Measurements from ENCODE around the gene TSPAN9. TPM values are rescaled to one million over a fixed set of nuclear protein-coding genes. Genes with fewer than 3 reads are reported as not detected.

The TSPAN9 gene
- total RNA-seq, 1 experiment from 2014 or later = 13.2 TPM

DNA sequence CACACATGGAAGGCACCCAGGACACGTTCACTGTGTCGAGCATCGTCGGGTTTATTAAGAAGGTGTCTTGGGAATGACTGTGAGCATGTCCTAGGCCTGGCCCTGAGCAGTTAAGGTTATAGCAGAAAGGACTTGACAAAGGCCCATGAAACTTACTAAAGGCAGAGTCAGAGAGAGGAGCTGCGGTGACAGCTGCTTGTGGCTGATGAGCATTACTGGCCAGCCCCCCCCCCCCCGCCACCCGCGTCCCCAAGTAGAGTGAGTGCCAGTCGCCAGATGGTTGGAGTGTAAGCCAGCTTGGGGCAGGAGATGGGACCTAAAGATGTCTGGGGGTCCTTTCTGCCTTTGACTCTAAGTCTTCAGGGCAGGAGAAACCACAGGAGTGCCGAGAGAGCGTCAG lies 169.9 kb downstream of the TSPAN9 start:
- Histone ChIP-seq H3K4me3 (replicated peaks in 1 of 2; ENCODE audit: low read depth in 1 of 2, low read length in 2 of 2) (no peak overlapping the region), H2AFZ (ENCODE audit: low read depth, low read length, poor library complexity, severe bottlenecking) (no peak overlapping the region), H3K36me3 (ENCODE audit: control insufficient read depth in 1 of 2, insufficient read depth in 2 of 2, low read length in 2 of 2) (no peaks in the 10 kb centered on the region), H3K9me2 (ENCODE audit: insufficient read depth) (no peaks in the 10 kb centered on the region), H3K79me2 (ENCODE audit: insufficient read depth, low read length) (no peaks in the 10 kb centered on the region), H3K9ac (ENCODE audit: low read length) (no peak overlapping the region), H3K4me1 (ENCODE audit: control insufficient read depth in 1 of 2, insufficient read depth in 2 of 2, low read length in 2 of 2) (peaks cover 0 to 5% of the 10 kb centered on the region in 2 experiments; a peak in 1 of 4 replicates), H4K20me1 (ENCODE audit: insufficient read depth) (no peaks in the 10 kb centered on the region), H3K4me2 (ENCODE audit: low read length) (no peak overlapping the region), H3K9me3 (ENCODE audit: control insufficient read depth in 1 of 2, insufficient read depth in 1 of 2, low read depth in 1 of 2, low read length in 2 of 2) (no peaks in the 10 kb centered on the region), H3K27me3 (ENCODE audit: insufficient read depth, low read length) (no peaks in the 10 kb centered on the region), H3K27ac (ENCODE audit: low read depth, low read length) (no peak overlapping the region)
- ATAC-seq = no peak
- no peak for DNase-seq (ENCODE audit: low read depth, low spot score)
- ChIA-PET POLR2A (no interaction called here), RAD21 (ENCODE audit: low non-redundant PET in 1 of 2, low total read pairs in 2 of 2, uncharacterized antibody in 2 of 2, unreplicated experiment in 2 of 2) (no interaction called here), CTCF (no interaction called here)
- BruUV-seq (replicated peaks) = no TSS peak
- intact Hi-C loops (cut with micrococcal nuclease) = no loop called here
- no peak for TF ChIP-seq FOSL1 (IDR thresholded peaks at IDR 0.05; ENCODE audit: low read depth)
- TF ChIP-seq YY1 (IDR thresholded peaks at IDR 0.05; ENCODE audit: extremely low read depth, insufficient replicate concordance, low read depth, low read length) = no peak
- TF ChIP-seq, protein P1, sequence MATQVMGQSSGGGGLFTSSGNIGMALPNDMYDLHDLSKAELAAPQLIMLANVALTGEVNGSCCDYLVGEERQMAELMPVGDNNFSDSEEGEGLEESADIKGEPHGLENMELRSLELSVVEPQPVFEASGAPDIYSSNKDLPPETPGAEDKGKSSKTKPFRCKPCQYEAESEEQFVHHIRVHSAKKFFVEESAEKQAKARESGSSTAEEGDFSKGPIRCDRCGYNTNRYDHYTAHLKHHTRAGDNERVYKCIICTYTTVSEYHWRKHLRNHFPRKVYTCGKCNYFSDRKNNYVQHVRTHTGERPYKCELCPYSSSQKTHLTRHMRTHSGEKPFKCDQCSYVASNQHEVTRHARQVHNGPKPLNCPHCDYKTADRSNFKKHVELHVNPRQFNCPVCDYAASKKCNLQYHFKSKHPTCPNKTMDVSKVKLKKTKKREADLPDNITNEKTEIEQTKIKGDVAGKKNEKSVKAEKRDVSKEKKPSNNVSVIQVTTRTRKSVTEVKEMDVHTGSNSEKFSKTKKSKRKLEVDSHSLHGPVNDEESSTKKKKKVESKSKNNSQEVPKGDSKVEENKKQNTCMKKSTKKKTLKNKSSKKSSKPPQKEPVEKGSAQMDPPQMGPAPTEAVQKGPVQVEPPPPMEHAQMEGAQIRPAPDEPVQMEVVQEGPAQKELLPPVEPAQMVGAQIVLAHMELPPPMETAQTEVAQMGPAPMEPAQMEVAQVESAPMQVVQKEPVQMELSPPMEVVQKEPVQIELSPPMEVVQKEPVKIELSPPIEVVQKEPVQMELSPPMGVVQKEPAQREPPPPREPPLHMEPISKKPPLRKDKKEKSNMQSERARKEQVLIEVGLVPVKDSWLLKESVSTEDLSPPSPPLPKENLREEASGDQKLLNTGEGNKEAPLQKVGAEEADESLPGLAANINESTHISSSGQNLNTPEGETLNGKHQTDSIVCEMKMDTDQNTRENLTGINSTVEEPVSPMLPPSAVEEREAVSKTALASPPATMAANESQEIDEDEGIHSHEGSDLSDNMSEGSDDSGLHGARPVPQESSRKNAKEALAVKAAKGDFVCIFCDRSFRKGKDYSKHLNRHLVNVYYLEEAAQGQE (IDR thresholded peaks at IDR 0.05; ENCODE audit: low read depth) = no peak
- no peak for TF ChIP-seq SIN3A (IDR thresholded peaks at IDR 0.05; ENCODE audit: low read depth)

- H3K4me1 ChIP-seq (ENCODE audit: control insufficient read depth in 1 of 2, insufficient read depth in 2 of 2, low read length in 2 of 2) = no peaks in the 10 kb centered on the region
- no peaks in the 10 kb centered on the region for H4K20me1 ChIP-seq (ENCODE audit: insufficient read depth)
- H2AFZ ChIP-seq (ENCODE audit: low read depth, low read length, poor library complexity, severe bottlenecking) = no peak overlapping the region
- H3K9ac ChIP-seq (ENCODE audit: low read length) = no peak overlapping the region
- no peak overlapping the region for H3K27ac ChIP-seq (ENCODE audit: low read depth, low read length)
- H3K9me2 ChIP-seq (ENCODE audit: insufficient read depth) = no peaks in the 10 kb centered on the region
- H3K9me3 ChIP-seq (ENCODE audit: control insufficient read depth in 1 of 2, insufficient read depth in 1 of 2, low read depth in 1 of 2, low read length in 2 of 2) = no peaks in the 10 kb centered on the region
- ATAC-seq = no peak
- DNase-seq (ENCODE audit: low read depth, low spot score) = no peak
- ChIA-PET CTCF (no interaction called here), POLR2A (no interaction called here), RAD21 (ENCODE audit: low non-redundant PET in 1 of 2, low total read pairs in 2 of 2, uncharacterized antibody in 2 of 2, unreplicated experiment in 2 of 2) (no interaction called here)
- no peaks in the 10 kb centered on the region for H3K36me3 ChIP-seq (ENCODE audit: control insufficient read depth in 1 of 2, insufficient read depth in 2 of 2, low read length in 2 of 2)
- BruUV-seq (replicated peaks) = no TSS peak
- no peaks in the 10 kb centered on the region for H3K27me3 ChIP-seq (ENCODE audit: insufficient read depth, low read length)
- intact Hi-C loops (cut with micrococcal nuclease) = no loop called here
- no peak overlapping the region for H3K4me3 ChIP-seq (replicated peaks in 1 of 2; ENCODE audit: low read depth in 1 of 2, low read length in 2 of 2)
- H3K79me2 ChIP-seq (ENCODE audit: insufficient read depth, low read length) = no peaks in the 10 kb centered on the region
- no peak overlapping the region for H3K4me2 ChIP-seq (ENCODE audit: low read length)
- no peak for TF ChIP-seq SIN3A (IDR thresholded peaks at IDR 0.05; ENCODE audit: low read depth)
- TF ChIP-seq ZBTB33 (IDR thresholded peaks at IDR 0.05; ENCODE audit: extremely low read depth, insufficient replicate concordance, low read length) = no peak
- TF ChIP-seq CEBPB (IDR thresholded peaks at IDR 0.05; ENCODE audit: low read depth) = no peak
- TF ChIP-seq POLR2A (IDR thresholded peaks at IDR 0.05; ENCODE audit: borderline replicate concordance, extremely low read depth, insufficient read depth, insufficient read length) = no peak
- no peak for TF ChIP-seq JUND (IDR thresholded peaks at IDR 0.05)
- TF ChIP-seq FOSL1 (IDR thresholded peaks at IDR 0.05; ENCODE audit: low read depth) = no peak
- no peak for TF ChIP-seq CBX3 (IDR thresholded peaks at IDR 0.05; ENCODE audit: low read depth)
- TF ChIP-seq YY1 (IDR thresholded peaks at IDR 0.05; ENCODE audit: extremely low read depth, insufficient replicate concordance, low read depth, low read length) = no peak
- no peak for TF ChIP-seq SRF (IDR thresholded peaks at IDR 0.05; ENCODE audit: low read depth)
- TF ChIP-seq, protein P1 (IDR thresholded peaks at IDR 0.05; ENCODE audit: low read depth) = no peak
These were observed 170.5 kb downstream of the TSPAN9 start for GRCh38 chr12:3247629-3248161.

Measured in HCT116 (cell line).